ENCODE measurements around the gene MEGF6. TPM values are rescaled to one million over a fixed set of nuclear protein-coding genes. Genes with fewer than 3 reads are reported as not detected.

MEGF6 gene
- total RNA-seq, 3 donors from 2014 or later = 19.3 to 32.1 (median 24.2) TPM

DNA sequence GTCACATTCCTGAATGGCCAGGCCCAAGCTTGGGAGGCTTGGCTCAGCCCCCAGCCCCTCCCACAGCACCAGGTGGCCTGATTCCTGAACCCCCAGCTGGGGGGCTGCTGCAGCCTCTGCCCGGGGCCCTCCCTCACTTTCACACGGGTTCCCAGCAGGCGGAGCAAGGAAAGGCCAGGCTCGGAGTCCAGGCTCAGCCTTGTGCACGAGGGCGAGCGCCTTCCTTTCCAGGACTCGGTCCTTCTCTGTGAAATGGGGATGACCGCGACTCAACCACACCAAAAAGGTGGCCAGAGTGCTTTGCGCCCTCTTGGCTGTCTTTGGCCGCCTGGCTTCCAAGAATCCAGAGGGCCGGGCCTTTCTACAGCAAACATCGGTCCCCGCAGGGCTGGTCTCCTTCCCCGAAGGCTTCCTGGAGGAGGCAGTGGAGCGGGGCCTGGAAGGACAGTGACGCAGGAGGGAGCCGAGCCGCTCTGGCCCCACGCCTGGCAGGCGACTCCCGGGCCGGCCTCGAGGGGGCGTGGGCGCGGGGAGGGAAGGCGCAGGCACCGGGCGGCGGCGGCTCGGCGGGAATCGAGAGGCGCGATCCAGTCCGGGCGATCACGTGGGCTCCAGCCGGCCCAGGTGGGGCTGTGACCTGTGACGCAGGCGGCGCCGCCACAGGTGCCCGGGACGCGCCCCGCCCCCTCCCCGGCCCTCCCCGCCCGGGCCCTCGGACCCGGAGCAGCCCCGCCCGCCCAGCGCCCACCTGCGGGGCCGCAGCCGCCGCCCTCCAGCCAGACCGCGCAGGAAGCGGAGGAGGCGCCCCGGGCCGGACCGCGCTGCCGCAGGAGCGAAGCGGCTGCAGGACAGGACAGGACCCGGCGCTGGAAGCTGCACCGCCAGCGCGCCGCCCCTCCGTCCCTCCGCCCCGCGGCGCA, 157.2 kb downstream of the MEGF6 start, which contains the start of gene ARHGEF16:
TSS of gene ARHGEF16 (plus strand) at position 775 of the 920 bp plus-strand sequence. CDS start 8,420 bp downstream, outside the sequence.
- no peaks in the 10 kb centered on the region for H3K36me3 ChIP-seq
- no peaks in the 10 kb centered on the region for H3K4me1 ChIP-seq
- intact Hi-C loops (cut with DNase I; ENCODE audit: low total_unique reads) = no loop called here
- peak within 1 kb of the TSS; percentile 61 to 75 for H3K27ac ChIP-seq
- peaks cover 0 to 19% of the 10 kb centered on the region in 2 donors for H3K27me3 ChIP-seq
- TF ChIP-seq CTCF (IDR thresholded peaks at IDR 0.05) = peak in 1 of 3 donors; percentile 33
- no peak for TF ChIP-seq POLR2AphosphoS5 (IDR thresholded peaks at IDR 0.05)
- H3K9me3 ChIP-seq = no peaks in the 10 kb centered on the region
- H3K4me3 ChIP-seq = peak within 1 kb of the TSS; percentile 46 to 74 (median 70)
- peak; percentile 71 to 79 for DNase-seq (ENCODE audit: low spot score in 2 of 2)

- H3K36me3 ChIP-seq = no peaks in the 10 kb centered on the region
- H3K27ac ChIP-seq = peak overlapping the region; percentile 61 to 75
- intact Hi-C loops (cut with DNase I; ENCODE audit: low total_unique reads) = no loop called here
- H3K9me3 ChIP-seq = no peaks in the 10 kb centered on the region
- TF ChIP-seq CTCF (IDR thresholded peaks at IDR 0.05) (peak; percentile 82 to 96 (median 93)), POLR2A (IDR thresholded peaks at IDR 0.05) (no peak)
- no peaks in the 10 kb centered on the region for H3K4me1 ChIP-seq
- H3K4me3 ChIP-seq = no peak overlapping the region
- H3K27me3 ChIP-seq = peaks cover 0 to 19% of the 10 kb centered on the region in 2 donors
- peak; percentile 70 to 85 for DNase-seq (ENCODE audit: low spot score in 2 of 2)
Observed at GRCh38 chr1:3453203-3453761, 158.0 kb downstream of the MEGF6 start.

- no peak for DNase-seq (ENCODE audit: low spot score in 2 of 2)
- peaks cover 0 to 4% of the 10 kb centered on the region in 2 donors for H3K9me3 ChIP-seq
- H3K27me3 ChIP-seq = peaks cover 0 to 19% of the 10 kb centered on the region in 2 donors
- no peak for TF ChIP-seq CTCF (IDR thresholded peaks at IDR 0.05)
- no peak for TF ChIP-seq POLR2AphosphoS5 (IDR thresholded peaks at IDR 0.05)
- TF ChIP-seq POLR2A (IDR thresholded peaks at IDR 0.05) = no peak
- no peak overlapping the region for H3K4me3 ChIP-seq
- no peak overlapping the region for H3K27ac ChIP-seq
- intact Hi-C loops (cut with DNase I; ENCODE audit: low total_unique reads) = no loop called here
- H3K36me3 ChIP-seq = no peaks in the 10 kb centered on the region
- H3K4me1 ChIP-seq = no peaks in the 10 kb centered on the region
Observed at GRCh38 chr1:3452866-3453175, 158.5 kb downstream of the MEGF6 start.

- DNase-seq (ENCODE audit: low spot score in 2 of 2) = no peak
- intact Hi-C loops (cut with DNase I; ENCODE audit: low total_unique reads) = no loop called here
- H3K27ac ChIP-seq = no peak overlapping the region
- peaks cover 0 to 8% of the 10 kb centered on the region in 2 donors for H3K9me3 ChIP-seq
- TF ChIP-seq CTCF (IDR thresholded peaks at IDR 0.05) = no peak
- H3K4me1 ChIP-seq = no peaks in the 10 kb centered on the region
- no peak overlapping the region for H3K4me3 ChIP-seq
- H3K36me3 ChIP-seq = no peaks in the 10 kb centered on the region
- peaks cover 0 to 19% of the 10 kb centered on the region in 2 donors for H3K27me3 ChIP-seq
Observed at GRCh38 chr1:3451994-3452865, 159.1 kb downstream of the MEGF6 start.
